ENCODE measurements around the gene B4GALT4. TPM values are rescaled to one million over a fixed set of nuclear protein-coding genes. Genes with fewer than 3 reads are reported as not detected.

Gene B4GALT4
- total RNA-seq, 1 donor from 2014 or later, result 21.8 TPM

- peak overlapping the region; percentile 39 for H3K27ac Mint-ChIP-seq (ENCODE audit: unreplicated experiment)
- no peak overlapping the region for H3K4me3 Mint-ChIP-seq (ENCODE audit: unreplicated experiment)
- H3K27me3 Mint-ChIP-seq (ENCODE audit: unreplicated experiment), result no peaks in the 10 kb centered on the region
- no peaks in the 10 kb centered on the region for H3K9me3 Mint-ChIP-seq (ENCODE audit: unreplicated experiment)
- peaks cover 19% of the 10 kb centered on the region for H3K4me1 Mint-ChIP-seq (ENCODE audit: unreplicated experiment)
- no peak for TF ChIP-seq CTCF (IDR thresholded peaks at IDR 0.05)
- peaks cover 20% of the 10 kb centered on the region for H3K36me3 Mint-ChIP-seq (ENCODE audit: unreplicated experiment)
- no peak for DNase-seq (ENCODE audit: extremely low spot score, unreplicated experiment)
Observed at GRCh38 chr3:119205209-119205608, 35.5 kb downstream of the B4GALT4 start.

DNA sequence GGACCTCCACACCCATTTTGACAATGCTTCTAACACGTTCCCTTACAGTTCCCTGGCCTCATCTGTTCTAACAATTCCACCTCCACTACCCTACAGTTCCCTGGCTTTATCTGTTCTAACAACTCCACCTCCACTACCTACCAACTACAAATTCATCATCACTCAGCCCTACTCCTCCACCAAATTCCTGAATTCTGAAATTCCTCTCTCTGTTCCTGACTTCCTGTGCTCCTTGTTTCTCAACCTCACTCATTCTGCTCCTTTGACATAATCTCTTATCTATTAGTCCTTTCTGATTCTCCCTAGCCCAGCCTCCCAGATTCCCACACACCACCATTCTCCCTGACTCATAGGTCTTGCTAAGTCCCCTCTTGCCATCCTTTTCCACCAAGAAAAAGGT is 44.8 kb downstream of the B4GALT4 start:
- no peak for DNase-seq (ENCODE audit: extremely low spot score, unreplicated experiment)
- no peak for TF ChIP-seq CTCF (IDR thresholded peaks at IDR 0.05)
- H3K9me3 Mint-ChIP-seq (ENCODE audit: unreplicated experiment), result no peaks in the 10 kb centered on the region
- no peak overlapping the region for H3K27ac Mint-ChIP-seq (ENCODE audit: unreplicated experiment)
- no peak overlapping the region for H3K4me3 Mint-ChIP-seq (ENCODE audit: unreplicated experiment)
- peaks cover 17% of the 10 kb centered on the region for H3K4me1 Mint-ChIP-seq (ENCODE audit: unreplicated experiment)
- H3K27me3 Mint-ChIP-seq (ENCODE audit: unreplicated experiment), result no peaks in the 10 kb centered on the region
- no peaks in the 10 kb centered on the region for H3K36me3 Mint-ChIP-seq (ENCODE audit: unreplicated experiment)

- Mint-ChIP-seq H3K4me1 (ENCODE audit: unreplicated experiment) (peaks cover 17% of the 10 kb centered on the region), H3K4me3 (ENCODE audit: unreplicated experiment) (no peak overlapping the region), H3K27me3 (ENCODE audit: unreplicated experiment) (no peaks in the 10 kb centered on the region), H3K27ac (ENCODE audit: unreplicated experiment) (no peak overlapping the region), H3K9me3 (ENCODE audit: unreplicated experiment) (no peaks in the 10 kb centered on the region), H3K36me3 (ENCODE audit: unreplicated experiment) (no peaks in the 10 kb centered on the region)
- TF ChIP-seq CTCF (IDR thresholded peaks at IDR 0.05), result no peak
- no peak for DNase-seq (ENCODE audit: extremely low spot score, unreplicated experiment)
Observed at GRCh38 chr3:119195151-119195476, 45.6 kb downstream of the B4GALT4 start.

DNA sequence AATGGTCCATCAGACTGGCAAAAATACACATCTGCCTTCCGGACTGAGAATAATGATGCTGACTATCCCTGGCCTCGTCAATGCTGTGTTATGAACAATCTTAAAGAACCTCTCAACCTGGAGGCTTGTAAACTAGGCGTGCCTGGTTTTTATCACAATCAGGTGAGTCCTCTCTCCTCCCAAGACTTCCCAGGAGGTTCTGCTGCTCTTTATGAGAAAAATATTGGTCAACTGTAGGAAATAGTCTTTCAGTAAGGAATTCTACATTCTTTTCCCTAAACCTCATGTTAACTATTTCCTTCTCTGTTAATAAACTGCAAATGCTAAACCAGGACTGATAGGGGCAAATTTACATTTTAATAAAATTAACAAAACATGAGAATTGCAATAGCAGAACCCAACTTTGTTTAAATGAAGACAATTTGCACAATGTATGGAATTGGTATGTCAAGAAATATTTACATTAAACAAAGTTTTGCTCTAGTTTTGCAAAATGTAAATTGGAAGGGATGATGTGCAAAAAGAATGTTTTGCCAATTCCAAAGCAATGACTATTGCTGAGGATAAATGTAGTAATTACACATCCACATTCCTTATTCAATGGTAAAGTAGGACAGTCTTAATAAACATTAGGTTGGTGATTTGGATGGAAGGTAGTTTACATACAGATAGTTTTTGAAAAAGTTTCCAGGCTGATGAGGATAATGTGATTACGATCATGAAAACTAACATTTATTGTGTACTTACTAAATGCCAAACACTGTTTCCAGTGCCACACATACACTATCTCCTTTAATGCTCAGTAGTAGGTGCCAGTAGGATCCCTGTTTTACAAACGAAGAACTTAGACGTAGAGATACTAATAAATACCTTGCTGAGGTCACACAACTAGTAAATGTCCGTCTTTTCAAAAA is 46.2 kb downstream of the B4GALT4 start:
- Mint-ChIP-seq H3K4me3 (ENCODE audit: unreplicated experiment) (no peak overlapping the region), H3K27ac (ENCODE audit: unreplicated experiment) (no peak overlapping the region), H3K9me3 (ENCODE audit: unreplicated experiment) (no peaks in the 10 kb centered on the region), H3K4me1 (ENCODE audit: unreplicated experiment) (peaks cover 17% of the 10 kb centered on the region), H3K27me3 (ENCODE audit: unreplicated experiment) (no peaks in the 10 kb centered on the region), H3K36me3 (ENCODE audit: unreplicated experiment) (no peaks in the 10 kb centered on the region)
- no peak for TF ChIP-seq CTCF (IDR thresholded peaks at IDR 0.05)
- no peak for DNase-seq (ENCODE audit: extremely low spot score, unreplicated experiment)

DNA sequence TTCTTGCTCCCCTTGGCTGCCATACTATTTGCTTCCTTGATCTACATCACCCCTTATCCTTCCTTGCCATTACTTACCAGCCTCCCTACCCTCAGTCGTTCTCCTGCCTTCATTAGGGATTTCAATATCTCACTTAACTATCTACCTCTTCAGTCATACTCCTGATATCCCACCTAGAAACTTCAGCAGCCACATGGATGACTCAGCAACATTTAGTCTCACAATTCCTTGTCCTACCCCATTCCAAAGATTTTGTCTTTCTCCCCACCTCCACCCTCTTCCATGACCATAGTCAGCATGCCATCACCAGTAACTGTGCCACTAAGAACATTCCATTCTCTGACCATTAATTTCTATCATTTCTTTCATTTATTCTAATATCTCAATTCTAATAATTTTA is 48.9 kb downstream of the B4GALT4 start:
- peaks cover 23% of the 10 kb centered on the region for H3K4me1 Mint-ChIP-seq (ENCODE audit: unreplicated experiment)
- no peaks in the 10 kb centered on the region for H3K27me3 Mint-ChIP-seq (ENCODE audit: unreplicated experiment)
- no peaks in the 10 kb centered on the region for H3K9me3 Mint-ChIP-seq (ENCODE audit: unreplicated experiment)
- DNase-seq (ENCODE audit: extremely low spot score, unreplicated experiment), result no peak
- no peaks in the 10 kb centered on the region for H3K36me3 Mint-ChIP-seq (ENCODE audit: unreplicated experiment)
- H3K4me3 Mint-ChIP-seq (ENCODE audit: unreplicated experiment), result no peak overlapping the region
- no peak overlapping the region for H3K27ac Mint-ChIP-seq (ENCODE audit: unreplicated experiment)
- no peak for TF ChIP-seq CTCF (IDR thresholded peaks at IDR 0.05)
